ENCODE results near the gene NEAT1. TPM values are rescaled to one million over a fixed set of nuclear protein-coding genes. Genes with fewer than 3 reads are reported as not detected.
A peak's percentile ranks its signal among the peaks of the same experiment; 100 is the strongest.

NEAT1 gene
- total RNA-seq, 1 donor from 2014 or later = 43.4 TPM

DNA sequence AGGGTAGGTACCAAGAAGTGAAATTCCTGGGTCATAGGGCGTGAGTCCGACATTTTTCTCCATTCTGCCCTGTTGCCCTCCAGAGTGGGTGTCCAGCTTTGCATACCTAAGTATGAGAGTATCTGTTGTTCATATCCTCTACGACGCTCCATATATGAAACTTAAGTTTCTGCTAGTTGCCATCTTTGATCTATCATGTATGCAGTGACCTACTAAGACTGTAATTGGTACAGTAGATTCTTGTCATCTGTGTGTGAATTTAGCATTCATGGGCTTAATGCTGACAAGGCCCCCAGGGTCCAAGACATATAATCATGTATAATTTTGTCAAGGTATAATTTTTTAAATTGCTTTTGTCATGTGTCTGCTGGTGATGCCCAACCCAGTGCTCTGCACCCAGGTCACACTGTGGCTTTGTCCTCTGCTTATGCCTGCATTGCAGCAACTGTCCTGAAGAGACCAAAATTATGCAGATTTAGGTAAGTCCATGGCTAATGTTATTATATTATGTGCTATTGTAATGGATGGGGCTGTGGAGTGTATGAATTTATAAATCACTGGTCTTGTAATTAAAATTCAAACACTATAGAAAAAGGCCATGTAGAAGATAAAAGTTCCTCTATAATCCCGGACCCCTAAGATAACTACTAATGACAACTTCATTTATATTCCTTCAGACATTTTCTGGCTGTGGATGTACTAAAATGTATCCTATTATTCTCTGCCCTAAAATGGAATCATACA, 12.2 kb downstream of the NEAT1 start:
- no peak overlapping the region for H3K4me3 Mint-ChIP-seq (ENCODE audit: unreplicated experiment)
- H3K27ac Mint-ChIP-seq (ENCODE audit: unreplicated experiment) = peak overlapping the region; percentile 44
- peaks cover 4% of the 10 kb centered on the region for H3K4me1 Mint-ChIP-seq (ENCODE audit: unreplicated experiment)
- H3K36me3 Mint-ChIP-seq (ENCODE audit: low read depth, unreplicated experiment) = peaks cover 20% of the 10 kb centered on the region
- H3K9me3 Mint-ChIP-seq (ENCODE audit: unreplicated experiment) = no peaks in the 10 kb centered on the region
- TF ChIP-seq, protein P1, sequence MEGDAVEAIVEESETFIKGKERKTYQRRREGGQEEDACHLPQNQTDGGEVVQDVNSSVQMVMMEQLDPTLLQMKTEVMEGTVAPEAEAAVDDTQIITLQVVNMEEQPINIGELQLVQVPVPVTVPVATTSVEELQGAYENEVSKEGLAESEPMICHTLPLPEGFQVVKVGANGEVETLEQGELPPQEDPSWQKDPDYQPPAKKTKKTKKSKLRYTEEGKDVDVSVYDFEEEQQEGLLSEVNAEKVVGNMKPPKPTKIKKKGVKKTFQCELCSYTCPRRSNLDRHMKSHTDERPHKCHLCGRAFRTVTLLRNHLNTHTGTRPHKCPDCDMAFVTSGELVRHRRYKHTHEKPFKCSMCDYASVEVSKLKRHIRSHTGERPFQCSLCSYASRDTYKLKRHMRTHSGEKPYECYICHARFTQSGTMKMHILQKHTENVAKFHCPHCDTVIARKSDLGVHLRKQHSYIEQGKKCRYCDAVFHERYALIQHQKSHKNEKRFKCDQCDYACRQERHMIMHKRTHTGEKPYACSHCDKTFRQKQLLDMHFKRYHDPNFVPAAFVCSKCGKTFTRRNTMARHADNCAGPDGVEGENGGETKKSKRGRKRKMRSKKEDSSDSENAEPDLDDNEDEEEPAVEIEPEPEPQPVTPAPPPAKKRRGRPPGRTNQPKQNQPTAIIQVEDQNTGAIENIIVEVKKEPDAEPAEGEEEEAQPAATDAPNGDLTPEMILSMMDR (IDR thresholded peaks at IDR 0.05; ENCODE audit: unreplicated experiment) = no peak
- H3K27me3 Mint-ChIP-seq (ENCODE audit: unreplicated experiment) = peaks cover 1% of the 10 kb centered on the region
- no peak for DNase-seq (ENCODE audit: low spot score)

DNA sequence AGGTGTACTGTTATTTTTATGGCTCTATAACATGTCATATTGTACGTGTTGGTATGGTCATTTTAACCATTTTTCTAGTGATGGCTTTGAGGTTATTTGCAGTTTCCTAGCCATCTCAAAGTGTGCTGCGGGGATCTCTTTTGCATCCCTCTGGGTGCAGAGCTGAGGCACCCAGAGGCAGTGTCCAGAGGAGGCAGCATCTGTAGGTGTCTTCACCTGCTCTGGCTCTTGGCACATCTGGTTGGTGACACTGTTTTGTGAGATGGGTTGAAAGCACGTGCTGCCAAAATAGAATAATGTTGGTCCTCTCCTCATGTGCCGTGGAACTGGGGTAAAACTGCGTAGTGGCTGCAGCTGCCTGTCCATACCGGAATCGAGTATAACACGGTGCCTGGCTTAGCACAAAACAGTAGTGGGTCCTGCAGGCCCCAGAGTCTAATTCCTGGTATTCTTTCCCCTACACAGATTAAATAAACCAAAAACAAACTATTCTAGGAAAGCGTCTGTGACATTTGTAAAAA, 12.9 kb downstream of the NEAT1 start:
- H3K27me3 Mint-ChIP-seq (ENCODE audit: unreplicated experiment) = peaks cover 1% of the 10 kb centered on the region
- TF ChIP-seq, protein P1 (IDR thresholded peaks at IDR 0.05; ENCODE audit: unreplicated experiment) = no peak
- H3K36me3 Mint-ChIP-seq (ENCODE audit: low read depth, unreplicated experiment) = peaks cover 20% of the 10 kb centered on the region
- H3K4me3 Mint-ChIP-seq (ENCODE audit: unreplicated experiment) = no peak overlapping the region
- no peak for DNase-seq (ENCODE audit: low spot score)
- H3K27ac Mint-ChIP-seq (ENCODE audit: unreplicated experiment) = no peak overlapping the region
- no peaks in the 10 kb centered on the region for H3K4me1 Mint-ChIP-seq (ENCODE audit: unreplicated experiment)
- no peaks in the 10 kb centered on the region for H3K9me3 Mint-ChIP-seq (ENCODE audit: unreplicated experiment)

DNA sequence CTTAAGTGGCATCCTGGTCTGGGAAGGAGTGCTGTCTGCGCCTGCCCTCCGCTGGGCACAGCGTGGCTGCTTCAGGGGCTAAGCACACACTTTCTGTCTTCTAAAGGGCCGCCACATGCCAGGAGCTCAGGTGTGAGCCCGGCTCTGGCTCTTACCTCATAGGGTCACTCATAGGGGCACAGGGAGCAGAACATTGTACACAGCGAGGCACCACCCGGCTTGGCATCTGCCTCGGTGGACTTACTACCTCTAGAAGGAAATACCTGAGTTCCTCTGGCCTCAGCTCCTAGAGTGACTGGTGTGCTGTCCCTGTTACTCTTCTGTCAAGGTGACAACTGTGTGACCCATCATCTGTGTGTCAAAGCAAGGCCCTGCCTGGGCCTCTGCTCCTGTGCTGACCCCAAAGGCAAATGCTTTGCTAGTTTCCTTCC, 13.4 kb downstream of the NEAT1 start:
- H3K4me3 Mint-ChIP-seq (ENCODE audit: unreplicated experiment) = no peak overlapping the region
- peaks cover 1% of the 10 kb centered on the region for H3K27me3 Mint-ChIP-seq (ENCODE audit: unreplicated experiment)
- H3K4me1 Mint-ChIP-seq (ENCODE audit: unreplicated experiment) = no peaks in the 10 kb centered on the region
- TF ChIP-seq, protein P1 (IDR thresholded peaks at IDR 0.05; ENCODE audit: unreplicated experiment) = no peak
- H3K36me3 Mint-ChIP-seq (ENCODE audit: low read depth, unreplicated experiment) = peaks cover 24% of the 10 kb centered on the region
- H3K27ac Mint-ChIP-seq (ENCODE audit: unreplicated experiment) = no peak overlapping the region
- no peak for DNase-seq (ENCODE audit: low spot score)
- no peaks in the 10 kb centered on the region for H3K9me3 Mint-ChIP-seq (ENCODE audit: unreplicated experiment)

DNA sequence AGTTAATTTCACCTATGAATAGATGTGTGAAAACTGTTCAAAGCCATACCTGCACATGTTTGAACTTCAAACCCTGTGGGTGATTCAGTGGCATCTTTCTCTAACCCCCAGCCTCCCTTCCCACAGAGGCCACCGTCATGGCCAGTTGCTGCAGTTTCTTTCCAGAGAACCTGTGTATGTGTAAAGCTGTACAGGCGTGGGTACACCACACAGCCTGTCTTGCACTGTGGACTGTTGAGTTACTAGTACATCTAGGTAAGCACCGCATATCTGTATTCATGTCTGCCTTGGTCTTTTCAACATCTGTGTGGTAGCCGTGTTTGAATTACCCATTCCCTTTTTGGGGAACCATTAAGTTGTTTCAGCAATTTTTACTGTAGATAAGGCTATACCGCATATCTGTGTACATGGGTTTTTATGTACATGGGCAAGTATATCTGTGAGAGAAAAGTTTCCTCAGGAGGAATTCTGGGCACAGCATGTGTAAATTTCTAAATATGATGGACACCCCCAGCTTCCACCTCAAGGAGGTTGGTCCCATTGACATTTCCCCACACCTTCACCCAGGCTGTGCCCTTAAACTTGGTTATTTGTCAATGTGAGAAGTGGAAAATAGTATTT, 13.9 kb downstream of the NEAT1 start:
- H3K4me1 Mint-ChIP-seq (ENCODE audit: unreplicated experiment) = no peaks in the 10 kb centered on the region

More for the DNA sequence above, 13.9 kb downstream of the NEAT1 start:
- H3K27me3 Mint-ChIP-seq (ENCODE audit: unreplicated experiment) = peaks cover 1% of the 10 kb centered on the region
- TF ChIP-seq, protein P1 (IDR thresholded peaks at IDR 0.05; ENCODE audit: unreplicated experiment) = no peak
- peaks cover 25% of the 10 kb centered on the region for H3K36me3 Mint-ChIP-seq (ENCODE audit: low read depth, unreplicated experiment)
- H3K4me3 Mint-ChIP-seq (ENCODE audit: unreplicated experiment) = no peak overlapping the region
- no peaks in the 10 kb centered on the region for H3K9me3 Mint-ChIP-seq (ENCODE audit: unreplicated experiment)
- DNase-seq (ENCODE audit: low spot score) = no peak
- no peak overlapping the region for H3K27ac Mint-ChIP-seq (ENCODE audit: unreplicated experiment)

Measured in endothelial cell (in vitro differentiated cells).